ENCODE data around the gene CFAP206.
A peak's percentile ranks its signal among the peaks of the same experiment; 100 is the strongest.

CFAP206 gene

GRCh38 chr6:87382861-87383260, 24.9 kb upstream of the CFAP206 start:
- TF ChIP-seq CSRNP3 (CRISPR knock-in tag; IDR thresholded peaks at IDR 0.05) = no peak
- TF ChIP-seq PATZ1 (CRISPR knock-in tag; IDR thresholded peaks at IDR 0.05; ENCODE audit: borderline replicate concordance) = no peak
- no peak for TF ChIP-seq OSR1 (CRISPR knock-in tag; IDR thresholded peaks at IDR 0.05)
- no peak for TF ChIP-seq PPARA (CRISPR knock-in tag; IDR thresholded peaks at IDR 0.05; ENCODE audit: borderline replicate concordance)
- TF ChIP-seq ISL1 (CRISPR knock-in tag; IDR thresholded peaks at IDR 0.05) = peak; percentile 54
- TF ChIP-seq RARB (CRISPR knock-in tag; IDR thresholded peaks at IDR 0.05) = no peak
- no peak for TF ChIP-seq ZNF70 (CRISPR knock-in tag; IDR thresholded peaks at IDR 0.05)
- TF ChIP-seq TCF4 (CRISPR knock-in tag; IDR thresholded peaks at IDR 0.05; ENCODE audit: borderline replicate concordance) = peak; percentile 49; the same call in 1 of the 2 replicates
- ATAC-seq = no peak

- TF ChIP-seq CREB5 (CRISPR knock-in tag; IDR thresholded peaks at IDR 0.05; ENCODE audit: low read depth) = no peak
- no peak for TF ChIP-seq ZFP30 (CRISPR knock-in tag; IDR thresholded peaks at IDR 0.05)
- no peak for TF ChIP-seq GLIS3 (CRISPR knock-in tag; IDR thresholded peaks at IDR 0.05)
- ATAC-seq = no peak
Observed at GRCh38 chr6:87384038-87384437, 23.7 kb upstream of the CFAP206 start.

GRCh38 chr6:87384449-87384848, 23.3 kb upstream of the CFAP206 start:
- ATAC-seq = no peak
- no peak for TF ChIP-seq ZNF8 (CRISPR knock-in tag; IDR thresholded peaks at IDR 0.05)
- TF ChIP-seq CSRNP3 (CRISPR knock-in tag; IDR thresholded peaks at IDR 0.05) = no peak

- peak; percentile 91 for ATAC-seq
- no peak for TF ChIP-seq CSRNP3 (CRISPR knock-in tag; IDR thresholded peaks at IDR 0.05)
- TF ChIP-seq TCF4 (CRISPR knock-in tag; IDR thresholded peaks at IDR 0.05; ENCODE audit: borderline replicate concordance) = no peak
- no peak for TF ChIP-seq TSHZ2 (CRISPR knock-in tag; IDR thresholded peaks at IDR 0.05)
- no peak for TF ChIP-seq ZC3H10 (CRISPR knock-in tag; IDR thresholded peaks at IDR 0.05)
- TF ChIP-seq ZNF8 (CRISPR knock-in tag; IDR thresholded peaks at IDR 0.05) = no peak
- TF ChIP-seq PPARA (CRISPR knock-in tag; IDR thresholded peaks at IDR 0.05; ENCODE audit: borderline replicate concordance) = no peak
- no peak for TF ChIP-seq RARB (CRISPR knock-in tag; IDR thresholded peaks at IDR 0.05)
- no peak for TF ChIP-seq ZFP30 (CRISPR knock-in tag; IDR thresholded peaks at IDR 0.05)
- no peak for TF ChIP-seq SNAI2 (CRISPR knock-in tag; IDR thresholded peaks at IDR 0.05)
- TF ChIP-seq GLIS3 (CRISPR knock-in tag; IDR thresholded peaks at IDR 0.05) = no peak
- no peak for TF ChIP-seq POU6F1 (CRISPR knock-in tag; IDR thresholded peaks at IDR 0.05; ENCODE audit: borderline replicate concordance, low read depth)
- no peak for TF ChIP-seq ARNTL (CRISPR knock-in tag; IDR thresholded peaks at IDR 0.05; ENCODE audit: borderline replicate concordance, low read depth)
- no peak for TF ChIP-seq ISL1 (CRISPR knock-in tag; IDR thresholded peaks at IDR 0.05)
- no peak for TF ChIP-seq CSDC2 (CRISPR knock-in tag; IDR thresholded peaks at IDR 0.05)
- TF ChIP-seq PATZ1 (CRISPR knock-in tag; IDR thresholded peaks at IDR 0.05; ENCODE audit: borderline replicate concordance) = no peak
- no peak for TF ChIP-seq ZFP3 (CRISPR knock-in tag; IDR thresholded peaks at IDR 0.05)
- TF ChIP-seq TOX (CRISPR knock-in tag; IDR thresholded peaks at IDR 0.05; ENCODE audit: borderline replicate concordance) = no peak
Observed at GRCh38 chr6:87391334-87391733, 16.4 kb upstream of the CFAP206 start.
